GM12872 (cell line): Measurements from ENCODE around the gene GCK.

ENCODE experiments used
- CTCF ChIP-seq: IDR thresholded peaks from 3 replicates; pipeline ENCODE4 v1.5.1; 2011; ENCODE audit warnings: low read depth, mild to moderate bottlenecking, low read length, moderate library complexity; ENCODE audit not compliant: insufficient read depth

The GCK gene

DNA sequence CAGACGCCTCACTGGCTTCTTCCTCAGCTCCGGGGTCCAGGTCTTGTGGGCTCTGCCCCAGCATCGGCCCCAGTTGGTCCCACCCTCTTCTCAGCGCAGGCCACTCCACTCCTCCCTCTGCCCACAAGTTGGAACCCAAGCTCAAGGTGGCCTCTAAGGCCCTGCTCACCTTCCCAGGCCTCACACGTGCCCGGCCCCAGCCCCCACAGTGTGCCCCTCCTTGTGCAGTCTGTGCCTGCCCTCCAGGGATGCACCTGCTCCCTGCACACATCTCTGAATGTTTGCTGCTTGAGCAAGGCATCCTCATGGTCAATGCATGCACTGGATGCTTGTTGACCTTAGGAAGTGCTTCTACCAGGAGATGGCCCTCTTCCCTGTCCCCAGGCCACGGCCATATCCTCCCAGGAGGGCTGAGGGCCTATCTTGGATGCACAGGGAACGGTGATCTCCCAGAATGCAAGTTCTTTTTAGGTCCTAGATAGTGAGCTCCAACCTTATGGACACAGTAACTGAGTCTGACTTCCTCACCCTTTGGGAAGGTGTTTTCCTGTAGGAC is 92.8 kb downstream of the GCK start:
- TF ChIP-seq CTCF, result no peak

- TF ChIP-seq CTCF, result no peak
These were observed 93.5 kb downstream of the GCK start for GRCh38 chr7:44095781-44096180.

- no peak for TF ChIP-seq CTCF
These were observed 94.2 kb downstream of the GCK start for GRCh38 chr7:44094883-44095592.

DNA sequence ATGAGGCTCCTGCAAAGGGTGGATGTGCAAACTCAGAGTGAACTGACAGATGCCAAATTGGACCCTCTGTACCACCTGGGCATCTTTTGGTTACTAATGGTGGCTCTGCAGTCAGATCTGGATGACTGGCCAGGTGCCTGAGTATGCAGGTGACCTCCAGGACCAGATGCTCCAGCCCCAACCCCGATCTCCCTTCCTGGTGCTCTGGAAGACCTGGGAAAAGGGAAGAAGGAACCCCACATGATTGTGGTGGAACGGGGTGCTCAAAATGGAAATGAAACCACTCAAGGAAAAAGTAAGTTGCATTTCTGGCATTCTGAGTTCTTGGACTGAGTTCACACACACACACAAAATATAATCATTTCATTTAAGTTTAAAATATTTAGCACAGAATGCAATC is 94.9 kb downstream of the GCK start:
- no peak for TF ChIP-seq CTCF
